Measurements from ENCODE around the gene PATL1. TPM values are rescaled to one million over a fixed set of nuclear protein-coding genes. Genes with fewer than 3 reads are reported as not detected.

Gene PATL1
- total RNA-seq, 2 donors from 2014 or later, result 43.3 to 47.3 TPM

DNA sequence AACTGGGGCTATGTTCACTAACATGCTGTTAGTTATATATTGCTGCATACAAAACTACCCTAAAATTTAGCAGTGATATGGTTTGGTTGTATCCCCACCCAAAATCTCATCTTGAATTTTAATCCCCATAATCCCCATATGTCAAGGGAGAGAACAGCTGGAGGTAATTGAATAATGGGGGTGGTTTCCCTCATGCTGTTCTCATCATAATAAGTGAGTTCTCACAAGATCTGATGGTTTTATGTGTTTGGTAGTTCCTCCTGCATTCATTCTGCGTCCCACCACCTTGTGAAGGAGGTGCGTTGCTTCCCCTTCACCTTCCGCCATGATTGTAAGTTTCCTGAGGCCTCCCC, 10.0 kb upstream of the PATL1 start:
- H3K9me3 ChIP-seq, result no peaks in the 10 kb centered on the region
- H3K27ac ChIP-seq, result no peak overlapping the region
- H3K9ac ChIP-seq (ENCODE audit: low read depth in 2 of 2, low read length in 2 of 2), result no peak overlapping the region
- TF ChIP-seq CTCF (IDR thresholded peaks at IDR 0.05), result no peak
- no peaks in the 10 kb centered on the region for H3K36me3 ChIP-seq
- intact Hi-C loops (cut with DNase I), result loop anchor here (5.0 to 10.0 kb wide), 2 partner anchors 126 to 141 kb away; no protein-coding TSS in a partner anchor
- no peak overlapping the region for H3K4me3 ChIP-seq
- no peak for DNase-seq
- no peaks in the 10 kb centered on the region for H3K27me3 ChIP-seq
- no peaks in the 10 kb centered on the region for H3K4me1 ChIP-seq

DNA sequence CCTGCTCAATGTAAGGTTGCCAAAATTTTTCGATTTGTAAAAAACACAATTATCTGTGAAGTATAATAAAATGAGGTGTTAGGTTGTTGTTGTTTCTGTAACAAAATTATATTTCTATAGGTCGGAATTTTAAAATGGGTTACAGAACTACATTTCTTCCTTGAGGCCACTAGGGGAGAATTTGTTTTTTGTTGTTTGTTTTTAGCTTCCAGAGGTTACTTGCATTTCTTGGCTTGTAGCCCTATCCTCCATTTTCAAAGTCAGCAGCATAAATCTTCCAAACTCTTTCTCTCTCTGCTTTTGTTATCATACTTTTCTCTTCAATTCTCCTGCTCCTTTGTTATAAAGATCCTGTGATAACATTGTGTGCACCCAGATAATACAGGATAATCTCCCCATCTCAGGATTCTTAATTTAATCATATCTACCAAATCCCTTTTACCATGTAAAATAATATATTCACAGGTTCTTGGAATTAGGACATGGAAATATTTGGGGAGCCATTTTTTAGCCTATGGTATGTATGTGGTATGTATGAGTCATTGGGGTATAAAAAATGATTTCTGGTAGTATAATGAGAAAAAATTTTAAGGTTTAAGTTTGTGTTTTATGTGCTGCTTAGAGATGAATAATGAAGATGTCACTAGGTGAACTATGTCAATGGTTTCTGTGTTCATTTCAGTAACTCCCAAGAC, 9.4 kb upstream of the PATL1 start:
- TF ChIP-seq CTCF (IDR thresholded peaks at IDR 0.05), result no peak
- intact Hi-C loops (cut with DNase I), result loop anchor here (5.0 to 10.0 kb wide), 2 partner anchors 127 to 141 kb away; no protein-coding TSS in a partner anchor
- Histone ChIP-seq H3K36me3 (no peaks in the 10 kb centered on the region), H3K4me1 (no peaks in the 10 kb centered on the region), H3K4me3 (no peak overlapping the region), H3K27ac (no peak overlapping the region), H3K27me3 (no peaks in the 10 kb centered on the region), H3K9ac (ENCODE audit: low read depth in 2 of 2, low read length in 2 of 2) (no peak overlapping the region), H3K9me3 (no peaks in the 10 kb centered on the region)
- no peak for DNase-seq

DNA sequence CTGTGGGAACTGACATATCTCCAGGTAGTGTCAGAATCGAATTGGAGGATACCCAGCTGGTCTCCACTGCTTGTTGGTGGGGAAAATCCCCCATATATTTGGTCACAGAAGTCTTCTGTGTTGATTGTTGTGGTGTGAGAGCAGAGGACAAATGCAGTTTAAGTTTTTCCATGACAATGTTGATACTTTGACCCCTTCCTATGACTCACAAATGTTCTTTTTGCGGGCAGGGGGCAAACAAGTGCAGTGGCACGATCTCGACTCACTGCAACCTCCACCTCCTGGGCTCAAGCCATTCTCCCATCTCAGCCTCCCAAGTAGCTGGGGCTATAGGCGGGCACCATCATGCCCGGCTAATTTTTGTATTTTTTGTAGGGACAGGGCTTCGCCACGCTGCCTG, 7.4 kb upstream of the PATL1 start:
- H3K27ac ChIP-seq, result no peak overlapping the region
- DNase-seq, result no peak
- intact Hi-C loops (cut with DNase I), result loop anchor here (5.0 to 10.0 kb wide), 2 partner anchors 129 to 139 kb away; no protein-coding TSS in a partner anchor
- no peaks in the 10 kb centered on the region for H3K4me1 ChIP-seq
- H3K4me3 ChIP-seq, result no peak overlapping the region
- no peaks in the 10 kb centered on the region for H3K36me3 ChIP-seq
- H3K9me3 ChIP-seq, result no peaks in the 10 kb centered on the region
- no peaks in the 10 kb centered on the region for H3K27me3 ChIP-seq
- TF ChIP-seq CTCF (IDR thresholded peaks at IDR 0.05), result no peak
- no peak overlapping the region for H3K9ac ChIP-seq (ENCODE audit: low read depth in 2 of 2, low read length in 2 of 2)

- no peak for DNase-seq
- no peaks in the 10 kb centered on the region for H3K4me1 ChIP-seq
- no peaks in the 10 kb centered on the region for H3K9me3 ChIP-seq
- no peaks in the 10 kb centered on the region for H3K36me3 ChIP-seq
- H3K27ac ChIP-seq, result no peak overlapping the region
- no peaks in the 10 kb centered on the region for H3K27me3 ChIP-seq
- intact Hi-C loops (cut with DNase I), result loop anchor here (10.0 kb wide), 1 partner anchor 131 kb away; no protein-coding TSS in a partner anchor
- H3K9ac ChIP-seq (ENCODE audit: low read depth in 2 of 2, low read length in 2 of 2), result no peak overlapping the region
- H3K4me3 ChIP-seq, result no peak overlapping the region
- TF ChIP-seq CTCF (IDR thresholded peaks at IDR 0.05), result no peak
These were observed 5.5 kb upstream of the PATL1 start for GRCh38 chr11:59674291-59674690.

DNA sequence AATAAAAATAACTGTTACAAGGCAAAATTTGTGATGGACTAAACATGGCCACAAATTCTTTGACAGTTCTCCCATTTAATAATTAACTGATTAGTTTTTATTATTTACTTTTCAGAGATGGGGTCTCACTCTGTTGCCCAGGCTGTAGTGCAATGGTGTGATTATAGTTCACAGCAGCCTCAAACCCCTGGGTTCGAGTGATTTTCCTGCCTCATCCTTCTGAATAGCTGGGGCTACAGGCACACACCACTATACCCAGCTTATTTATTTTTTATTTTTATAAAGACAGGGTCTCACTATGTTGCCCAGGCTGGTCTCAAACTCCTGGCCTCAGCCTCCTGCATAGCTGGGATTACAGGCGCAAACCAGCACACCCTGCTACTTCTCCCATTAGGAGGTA, 4.5 kb upstream of the PATL1 start:
- H3K36me3 ChIP-seq, result no peaks in the 10 kb centered on the region
- no peaks in the 10 kb centered on the region for H3K27me3 ChIP-seq
- no peaks in the 10 kb centered on the region for H3K9me3 ChIP-seq
- H3K9ac ChIP-seq (ENCODE audit: low read depth in 2 of 2, low read length in 2 of 2), result no peak overlapping the region
- no peak overlapping the region for H3K4me3 ChIP-seq
- TF ChIP-seq CTCF (IDR thresholded peaks at IDR 0.05), result no peak
- no peak overlapping the region for H3K27ac ChIP-seq
- no peak for DNase-seq
- intact Hi-C loops (cut with DNase I), result loop anchor here (10.0 kb wide), 1 partner anchor 132 kb away; no protein-coding TSS in a partner anchor
- H3K4me1 ChIP-seq, result no peaks in the 10 kb centered on the region

Data from colonic mucosa (tissue), 4 donors.